ENCODE results near the gene GNB1. TPM values are rescaled to one million over a fixed set of nuclear protein-coding genes. Genes with fewer than 3 reads are reported as not detected.

The GNB1 gene
- total RNA-seq, 1 donor from 2014 or later: 327 TPM

GRCh38 chr1:1919304-1920056 is 28.6 kb upstream of the GNB1 start:
- TF ChIP-seq CTCF (IDR thresholded peaks at IDR 0.05; ENCODE audit: unreplicated experiment): no peak
- Mint-ChIP-seq H3K36me3 (ENCODE audit: insufficient read depth) (no peaks in the 10 kb centered on the region), H3K4me1 (ENCODE audit: low read depth) (no peaks in the 10 kb centered on the region), H3K9me3 (ENCODE audit: low read depth) (no peaks in the 10 kb centered on the region), H3K4me3 (ENCODE audit: low read depth) (peak overlapping the region; percentile 53), H3K27me3 (peaks cover 18% of the 10 kb centered on the region), H3K27ac (no peak overlapping the region)
- peak; percentile 99 for DNase-seq (ENCODE audit: low spot score, unreplicated experiment)

- peak within 1 kb of the TSS; percentile 53 for H3K4me3 Mint-ChIP-seq (ENCODE audit: low read depth)
- no peaks in the 10 kb centered on the region for H3K36me3 Mint-ChIP-seq (ENCODE audit: insufficient read depth)
- H3K27me3 Mint-ChIP-seq: peaks cover 19% of the 10 kb centered on the region
- H3K4me1 Mint-ChIP-seq (ENCODE audit: low read depth): no peaks in the 10 kb centered on the region
- DNase-seq (ENCODE audit: low spot score, unreplicated experiment): no peak
- no peak within 1 kb of the TSS for H3K27ac Mint-ChIP-seq
- no peaks in the 10 kb centered on the region for H3K9me3 Mint-ChIP-seq (ENCODE audit: low read depth)
- no peak for TF ChIP-seq CTCF (IDR thresholded peaks at IDR 0.05; ENCODE audit: unreplicated experiment)
Observed at GRCh38 chr1:1918901-1919303, 28.0 kb upstream of the GNB1 start, which contains the start of gene TMEM52. Gene TMEM52 (minus strand): TSS chr1:1919279. CDS start chr1:1919265, 14 bp downstream.

- no peaks in the 10 kb centered on the region for H3K36me3 Mint-ChIP-seq (ENCODE audit: insufficient read depth)
- peak overlapping the region; percentile 40 for H3K4me3 Mint-ChIP-seq (ENCODE audit: low read depth)
- H3K9me3 Mint-ChIP-seq (ENCODE audit: low read depth): no peaks in the 10 kb centered on the region
- no peaks in the 10 kb centered on the region for H3K4me1 Mint-ChIP-seq (ENCODE audit: low read depth)
- no peak for DNase-seq (ENCODE audit: low spot score, unreplicated experiment)
- TF ChIP-seq CTCF (IDR thresholded peaks at IDR 0.05; ENCODE audit: unreplicated experiment): no peak
- peaks cover 23% of the 10 kb centered on the region for H3K27me3 Mint-ChIP-seq
- no peak overlapping the region for H3K27ac Mint-ChIP-seq
Observed at GRCh38 chr1:1917995-1918900, 27.4 kb upstream of the GNB1 start.

GRCh38 chr1:1917304-1917976 is 26.6 kb upstream of the GNB1 start:
- Mint-ChIP-seq H3K4me1 (ENCODE audit: low read depth) (no peaks in the 10 kb centered on the region), H3K27ac (no peak overlapping the region), H3K27me3 (peaks cover 23% of the 10 kb centered on the region), H3K36me3 (ENCODE audit: insufficient read depth) (no peaks in the 10 kb centered on the region), H3K4me3 (ENCODE audit: low read depth) (no peak overlapping the region), H3K9me3 (ENCODE audit: low read depth) (no peaks in the 10 kb centered on the region)
- no peak for TF ChIP-seq CTCF (IDR thresholded peaks at IDR 0.05; ENCODE audit: unreplicated experiment)
- DNase-seq (ENCODE audit: low spot score, unreplicated experiment): no peak

GRCh38 chr1:1916851-1917251 is 26.0 kb upstream of the GNB1 start:
- H3K36me3 Mint-ChIP-seq (ENCODE audit: insufficient read depth): no peaks in the 10 kb centered on the region
- peaks cover 23% of the 10 kb centered on the region for H3K27me3 Mint-ChIP-seq
- H3K4me1 Mint-ChIP-seq (ENCODE audit: low read depth): no peaks in the 10 kb centered on the region
- no peaks in the 10 kb centered on the region for H3K9me3 Mint-ChIP-seq (ENCODE audit: low read depth)
- H3K27ac Mint-ChIP-seq: no peak overlapping the region
- no peak overlapping the region for H3K4me3 Mint-ChIP-seq (ENCODE audit: low read depth)
- no peak for DNase-seq (ENCODE audit: low spot score, unreplicated experiment)
- TF ChIP-seq CTCF (IDR thresholded peaks at IDR 0.05; ENCODE audit: unreplicated experiment): no peak

Measured in progenitor cell of endocrine pancreas (in vitro differentiated cells).